GM12872 (cell line): ENCODE results near the gene ZSCAN23.

ENCODE experiments used
- CTCF ChIP-seq: IDR thresholded peaks from 3 replicates; pipeline ENCODE4 v1.5.1; 2011; ENCODE audit warnings: low read depth, mild to moderate bottlenecking, low read length, moderate library complexity; ENCODE audit not compliant: insufficient read depth

Gene ZSCAN23

GRCh38 chr6:28425944-28426541 lies 17.2 kb downstream of the ZSCAN23 start:
- TF ChIP-seq CTCF: no peak

- TF ChIP-seq CTCF: no peak
These were observed 19.1 kb downstream of the ZSCAN23 start for GRCh38 chr6:28424163-28424562.

GRCh38 chr6:28423546-28423945 lies 19.7 kb downstream of the ZSCAN23 start:
- TF ChIP-seq CTCF: no peak

GRCh38 chr6:28413681-28414080 lies 29.6 kb downstream of the ZSCAN23 start:
- no peak for TF ChIP-seq CTCF

GRCh38 chr6:28410767-28411166 lies 32.5 kb downstream of the ZSCAN23 start:
- TF ChIP-seq CTCF: no peak

GRCh38 chr6:28408076-28408802 lies 35.1 kb downstream of the ZSCAN23 start:
- no peak for TF ChIP-seq CTCF

GRCh38 chr6:28407401-28407800 lies 35.9 kb downstream of the ZSCAN23 start:
- TF ChIP-seq CTCF: no peak
